Astrocyte of the cerebellum (primary cell): Measurements from ENCODE around the gene CFAP99.

ENCODE experiments used
- DNase-seq: peaks from one replicate; pipeline ENCODE4 v3.0.0-alpha.2; 2011; ENCODE audit warnings: low read depth
- H3K4me3 ChIP-seq: 2 replicates; pipeline ENCODE4 v1.5.1; 2011; ENCODE audit warnings: mild to moderate bottlenecking, low read depth, low read length, moderate library complexity
- in situ Hi-C: cut with HindIII; loops from 2 replicates; pipeline ENCODE4 v1.10.0; 2017; ENCODE audit warnings: low sequenced_read_pairs
- TF ChIP-seq, protein P1 (sequence below): IDR thresholded peaks from 2 replicates; pipeline ENCODE4 v1.5.1; 2012; ENCODE audit warnings: low read length, low read depth, moderate library complexity, mild to moderate bottlenecking; ENCODE audit errors: missing control alignments

The CFAP99 gene

DNA sequence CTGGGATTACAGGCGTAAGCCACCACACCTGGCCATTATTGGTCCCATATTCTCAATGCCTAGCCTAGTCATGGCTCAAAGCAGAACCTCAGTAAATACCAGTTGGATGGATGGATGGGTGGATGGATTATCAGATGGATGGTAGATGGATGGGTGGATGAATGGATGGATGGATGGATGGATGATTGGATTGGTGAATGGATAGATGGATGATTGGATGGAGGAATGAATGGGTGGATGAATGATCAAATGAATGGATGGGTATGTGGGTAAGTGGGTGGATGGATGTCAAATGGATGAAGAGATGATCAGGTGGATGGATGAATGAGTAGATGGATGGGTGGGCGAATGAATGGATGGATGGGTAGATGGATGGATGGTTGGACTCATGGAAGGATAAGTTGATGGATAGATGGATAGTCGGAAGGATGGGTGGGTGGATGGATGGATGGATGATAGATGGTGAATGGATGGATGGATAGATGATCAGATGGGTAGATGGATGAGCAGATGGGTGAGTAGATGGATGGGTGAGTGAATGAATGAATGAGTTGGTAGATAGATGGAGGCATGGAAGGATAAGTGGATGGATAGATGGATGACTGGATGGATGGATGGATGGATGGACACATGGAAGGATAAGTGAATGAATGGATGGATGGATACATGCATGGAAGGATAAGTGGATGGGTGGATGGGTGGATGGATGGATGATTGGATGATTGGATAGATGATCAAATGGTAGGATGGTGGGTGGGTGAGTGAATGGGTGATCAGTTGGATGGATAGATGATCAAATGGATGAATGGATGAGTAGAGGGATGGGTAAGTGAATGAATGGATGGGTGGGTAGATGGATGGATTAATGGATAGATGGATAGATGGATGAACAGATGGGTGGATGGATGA is 28.2 kb downstream of the CFAP99 start:
- H3K4me3 ChIP-seq: no peak overlapping the region
- TF ChIP-seq, protein P1, sequence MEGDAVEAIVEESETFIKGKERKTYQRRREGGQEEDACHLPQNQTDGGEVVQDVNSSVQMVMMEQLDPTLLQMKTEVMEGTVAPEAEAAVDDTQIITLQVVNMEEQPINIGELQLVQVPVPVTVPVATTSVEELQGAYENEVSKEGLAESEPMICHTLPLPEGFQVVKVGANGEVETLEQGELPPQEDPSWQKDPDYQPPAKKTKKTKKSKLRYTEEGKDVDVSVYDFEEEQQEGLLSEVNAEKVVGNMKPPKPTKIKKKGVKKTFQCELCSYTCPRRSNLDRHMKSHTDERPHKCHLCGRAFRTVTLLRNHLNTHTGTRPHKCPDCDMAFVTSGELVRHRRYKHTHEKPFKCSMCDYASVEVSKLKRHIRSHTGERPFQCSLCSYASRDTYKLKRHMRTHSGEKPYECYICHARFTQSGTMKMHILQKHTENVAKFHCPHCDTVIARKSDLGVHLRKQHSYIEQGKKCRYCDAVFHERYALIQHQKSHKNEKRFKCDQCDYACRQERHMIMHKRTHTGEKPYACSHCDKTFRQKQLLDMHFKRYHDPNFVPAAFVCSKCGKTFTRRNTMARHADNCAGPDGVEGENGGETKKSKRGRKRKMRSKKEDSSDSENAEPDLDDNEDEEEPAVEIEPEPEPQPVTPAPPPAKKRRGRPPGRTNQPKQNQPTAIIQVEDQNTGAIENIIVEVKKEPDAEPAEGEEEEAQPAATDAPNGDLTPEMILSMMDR: no peak
- no peak for DNase-seq
- in situ Hi-C loops: no loop called here

DNA sequence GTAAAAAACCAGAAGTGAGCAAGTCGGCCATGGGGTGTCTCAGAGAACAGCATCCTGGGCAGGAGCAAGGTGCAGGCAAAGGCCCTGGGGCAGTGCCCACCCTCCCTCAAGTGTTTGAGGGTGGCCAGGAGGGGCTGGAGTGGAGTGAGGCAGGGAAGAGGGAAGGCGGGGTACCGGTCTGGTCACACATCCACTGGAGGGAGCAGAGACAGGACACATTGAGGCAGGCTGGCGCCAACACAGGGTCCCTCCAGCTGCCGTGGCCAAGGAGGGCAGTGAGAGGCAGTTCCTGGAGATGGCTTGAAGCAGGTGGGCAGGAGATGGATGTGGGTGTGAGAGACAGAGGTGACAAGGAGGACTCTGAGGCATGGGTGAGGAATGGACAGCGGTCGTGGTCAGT is 29.8 kb downstream of the CFAP99 start:
- H3K4me3 ChIP-seq: no peak overlapping the region
- in situ Hi-C loops: no loop called here
- no peak for DNase-seq
- TF ChIP-seq, protein P1: no peak

DNA sequence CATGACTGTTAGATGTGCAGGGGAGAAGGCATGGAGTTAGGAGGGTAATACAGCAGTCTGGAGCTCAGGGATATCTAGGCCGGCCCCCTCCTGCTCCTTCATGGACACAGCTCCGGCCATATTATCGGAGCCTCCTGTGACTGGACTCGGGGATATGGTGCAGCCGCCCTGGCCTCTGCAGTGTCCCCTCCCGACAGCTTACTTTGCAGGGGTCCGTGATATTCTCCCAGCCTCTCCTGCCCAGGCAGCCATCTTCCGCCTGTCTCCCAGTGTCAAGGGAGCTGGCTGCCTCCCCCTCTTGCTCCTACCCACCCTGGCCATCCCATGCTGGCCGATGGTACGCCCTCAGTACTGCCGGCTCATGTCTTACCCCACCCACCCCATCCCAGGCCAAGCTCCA is 30.3 kb downstream of the CFAP99 start:
- no peak for DNase-seq
- in situ Hi-C loops: no loop called here
- TF ChIP-seq, protein P1: no peak
- H3K4me3 ChIP-seq: no peak overlapping the region

DNA sequence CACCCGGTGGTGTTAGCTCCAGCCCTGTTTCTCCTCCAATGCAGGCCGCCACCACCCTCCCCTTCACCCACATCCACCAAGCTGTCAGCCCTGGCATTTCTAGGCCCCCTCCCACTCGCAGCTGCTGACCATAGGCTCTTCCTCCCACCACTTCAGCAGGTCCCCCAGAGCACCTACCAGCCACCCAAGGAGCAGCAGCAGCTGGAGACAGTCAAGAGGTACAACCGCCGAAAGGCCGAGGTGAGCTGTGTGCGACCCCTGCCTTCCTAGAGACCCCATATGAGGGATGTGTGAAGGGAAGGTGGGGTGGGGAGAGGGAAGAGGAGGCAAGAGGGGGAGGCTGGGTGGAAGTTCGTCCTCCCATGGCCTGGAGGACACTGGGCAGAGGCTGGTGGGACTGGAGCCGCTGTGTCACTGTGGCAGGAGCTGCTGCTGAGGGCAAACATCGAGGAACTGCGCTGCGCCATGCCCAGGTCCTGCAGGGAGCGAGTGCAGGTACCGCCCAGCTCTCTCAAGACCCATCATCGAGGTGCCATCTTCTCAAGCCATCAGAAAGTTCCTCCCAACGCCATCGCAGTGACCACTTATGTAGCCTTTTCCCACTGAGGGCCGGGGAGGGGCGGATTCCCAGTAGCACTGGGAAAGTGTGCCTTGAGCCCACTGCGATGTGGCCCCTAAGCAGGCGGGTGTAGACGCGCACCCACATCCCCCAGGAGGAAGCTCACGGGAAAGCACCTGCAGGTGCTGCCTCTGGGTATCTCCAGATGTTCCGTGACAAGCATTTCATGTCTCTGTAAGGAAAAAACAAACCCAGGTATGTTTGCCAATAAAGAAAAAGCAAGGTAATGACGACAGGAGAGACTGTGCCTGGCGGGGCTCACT is 31.0 kb downstream of the CFAP99 start:
- TF ChIP-seq, protein P1: no peak
- no peak overlapping the region for H3K4me3 ChIP-seq
- in situ Hi-C loops: no loop called here
- DNase-seq: no peak

DNA sequence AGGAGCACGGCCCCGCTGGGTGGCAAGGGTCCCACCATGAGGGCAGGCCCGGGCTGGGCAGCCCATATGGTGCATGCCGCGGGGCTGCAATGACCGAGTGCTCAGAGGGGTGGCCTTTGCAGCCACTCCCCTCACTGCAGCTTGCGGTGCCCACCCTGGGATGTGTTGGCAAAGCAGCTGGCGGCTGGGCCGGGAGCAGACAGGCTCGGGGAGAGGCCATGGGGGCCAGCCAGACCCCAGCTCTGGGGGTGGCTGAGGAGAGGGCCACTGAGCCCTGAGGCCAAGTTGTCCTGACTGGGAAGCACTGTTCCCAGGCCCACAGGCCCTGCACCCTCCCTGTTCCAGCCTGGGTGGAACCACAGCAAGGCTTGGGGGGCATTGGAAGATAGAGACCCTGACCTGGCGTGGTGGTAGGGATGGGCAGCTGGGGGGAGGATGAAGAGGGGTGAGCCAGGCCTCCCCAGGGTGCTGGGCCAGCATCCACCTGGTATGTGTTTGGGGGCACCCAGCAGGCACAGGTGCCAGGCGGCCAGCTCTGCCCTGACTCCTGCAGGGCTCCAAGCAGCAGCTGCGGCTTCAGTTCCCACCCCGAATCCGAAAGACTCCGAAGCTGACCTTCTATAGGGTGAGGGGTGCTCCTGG is 31.8 kb downstream of the CFAP99 start:
- in situ Hi-C loops: no loop called here
- TF ChIP-seq, protein P1: no peak
- DNase-seq: no peak
- no peak overlapping the region for H3K4me3 ChIP-seq

DNA sequence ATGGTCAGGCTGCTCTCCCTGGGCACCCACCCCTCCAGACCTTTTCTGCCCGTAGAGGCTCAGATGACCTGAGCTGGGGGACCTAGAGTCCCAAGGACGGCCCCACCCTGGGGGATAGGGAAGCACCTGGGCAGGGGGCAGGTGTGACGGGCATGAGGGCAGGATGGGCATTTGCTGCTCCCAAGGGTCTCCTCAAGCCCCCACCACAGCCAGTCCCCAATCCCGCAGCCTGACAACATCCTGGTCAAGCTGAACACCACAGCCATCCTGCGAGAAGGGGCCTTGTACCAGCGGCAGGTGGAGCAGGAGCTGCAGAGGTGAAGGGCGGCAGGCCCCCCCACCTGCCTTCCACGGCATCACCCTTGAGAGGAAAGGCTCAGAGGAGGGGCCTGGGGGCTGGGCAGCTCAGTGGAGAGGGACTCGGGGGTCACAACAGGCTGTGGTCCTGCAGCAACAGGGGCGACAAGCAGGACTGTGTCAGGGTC is 32.3 kb downstream of the CFAP99 start:
- no peak for DNase-seq
- TF ChIP-seq, protein P1: no peak
- no peak overlapping the region for H3K4me3 ChIP-seq
- in situ Hi-C loops: no loop called here
